Measurements from ENCODE around the gene RYR1.

The RYR1 gene

DNA sequence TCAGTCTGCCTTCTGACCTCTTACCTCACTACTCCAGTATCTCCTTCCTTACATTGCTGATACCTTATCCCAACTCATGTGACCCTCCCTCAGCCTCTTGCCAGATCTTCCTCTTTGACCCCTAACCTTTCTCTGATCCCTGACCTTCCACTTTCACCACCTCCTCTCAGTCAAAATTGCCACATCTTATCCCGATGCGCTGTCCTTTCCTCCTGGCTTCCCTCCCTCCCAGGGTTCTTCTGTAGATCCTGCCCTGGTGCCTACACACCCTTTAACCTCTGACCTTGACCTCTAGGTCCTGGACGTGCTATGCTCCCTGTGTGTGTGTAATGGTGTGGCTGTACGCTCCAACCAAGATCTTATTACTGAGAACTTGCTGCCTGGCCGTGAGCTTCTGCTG, 23.7 kb downstream of the RYR1 start:
- H3K27ac ChIP-seq (replicated peaks) = no peak overlapping the region
- no peaks in the 10 kb centered on the region for H3K27me3 ChIP-seq (ENCODE audit: insufficient read depth, poor library complexity, severe bottlenecking)
- no peak for TF ChIP-seq GABPA (IDR thresholded peaks at IDR 0.05; ENCODE audit: low read depth)
- TF ChIP-seq SPI1 (IDR thresholded peaks at IDR 0.05; ENCODE audit: borderline replicate concordance, low read depth) = no peak
- TF ChIP-seq, protein P1, sequence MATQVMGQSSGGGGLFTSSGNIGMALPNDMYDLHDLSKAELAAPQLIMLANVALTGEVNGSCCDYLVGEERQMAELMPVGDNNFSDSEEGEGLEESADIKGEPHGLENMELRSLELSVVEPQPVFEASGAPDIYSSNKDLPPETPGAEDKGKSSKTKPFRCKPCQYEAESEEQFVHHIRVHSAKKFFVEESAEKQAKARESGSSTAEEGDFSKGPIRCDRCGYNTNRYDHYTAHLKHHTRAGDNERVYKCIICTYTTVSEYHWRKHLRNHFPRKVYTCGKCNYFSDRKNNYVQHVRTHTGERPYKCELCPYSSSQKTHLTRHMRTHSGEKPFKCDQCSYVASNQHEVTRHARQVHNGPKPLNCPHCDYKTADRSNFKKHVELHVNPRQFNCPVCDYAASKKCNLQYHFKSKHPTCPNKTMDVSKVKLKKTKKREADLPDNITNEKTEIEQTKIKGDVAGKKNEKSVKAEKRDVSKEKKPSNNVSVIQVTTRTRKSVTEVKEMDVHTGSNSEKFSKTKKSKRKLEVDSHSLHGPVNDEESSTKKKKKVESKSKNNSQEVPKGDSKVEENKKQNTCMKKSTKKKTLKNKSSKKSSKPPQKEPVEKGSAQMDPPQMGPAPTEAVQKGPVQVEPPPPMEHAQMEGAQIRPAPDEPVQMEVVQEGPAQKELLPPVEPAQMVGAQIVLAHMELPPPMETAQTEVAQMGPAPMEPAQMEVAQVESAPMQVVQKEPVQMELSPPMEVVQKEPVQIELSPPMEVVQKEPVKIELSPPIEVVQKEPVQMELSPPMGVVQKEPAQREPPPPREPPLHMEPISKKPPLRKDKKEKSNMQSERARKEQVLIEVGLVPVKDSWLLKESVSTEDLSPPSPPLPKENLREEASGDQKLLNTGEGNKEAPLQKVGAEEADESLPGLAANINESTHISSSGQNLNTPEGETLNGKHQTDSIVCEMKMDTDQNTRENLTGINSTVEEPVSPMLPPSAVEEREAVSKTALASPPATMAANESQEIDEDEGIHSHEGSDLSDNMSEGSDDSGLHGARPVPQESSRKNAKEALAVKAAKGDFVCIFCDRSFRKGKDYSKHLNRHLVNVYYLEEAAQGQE (IDR thresholded peaks at IDR 0.05; ENCODE audit: insufficient replicate concordance, low read depth) = no peak
- TF ChIP-seq, protein P2, sequence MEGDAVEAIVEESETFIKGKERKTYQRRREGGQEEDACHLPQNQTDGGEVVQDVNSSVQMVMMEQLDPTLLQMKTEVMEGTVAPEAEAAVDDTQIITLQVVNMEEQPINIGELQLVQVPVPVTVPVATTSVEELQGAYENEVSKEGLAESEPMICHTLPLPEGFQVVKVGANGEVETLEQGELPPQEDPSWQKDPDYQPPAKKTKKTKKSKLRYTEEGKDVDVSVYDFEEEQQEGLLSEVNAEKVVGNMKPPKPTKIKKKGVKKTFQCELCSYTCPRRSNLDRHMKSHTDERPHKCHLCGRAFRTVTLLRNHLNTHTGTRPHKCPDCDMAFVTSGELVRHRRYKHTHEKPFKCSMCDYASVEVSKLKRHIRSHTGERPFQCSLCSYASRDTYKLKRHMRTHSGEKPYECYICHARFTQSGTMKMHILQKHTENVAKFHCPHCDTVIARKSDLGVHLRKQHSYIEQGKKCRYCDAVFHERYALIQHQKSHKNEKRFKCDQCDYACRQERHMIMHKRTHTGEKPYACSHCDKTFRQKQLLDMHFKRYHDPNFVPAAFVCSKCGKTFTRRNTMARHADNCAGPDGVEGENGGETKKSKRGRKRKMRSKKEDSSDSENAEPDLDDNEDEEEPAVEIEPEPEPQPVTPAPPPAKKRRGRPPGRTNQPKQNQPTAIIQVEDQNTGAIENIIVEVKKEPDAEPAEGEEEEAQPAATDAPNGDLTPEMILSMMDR (IDR thresholded peaks at IDR 0.05; ENCODE audit: insufficient read depth, low read length) = no peak
- no peak for TF ChIP-seq POLR2AphosphoS5 (IDR thresholded peaks at IDR 0.05; ENCODE audit: low read depth)
- no peak overlapping the region for H3K4me3 ChIP-seq (replicated peaks; ENCODE audit: insufficient read depth, low read length)
- no peak for DNase-seq (ENCODE audit: low read depth in 1 of 2, low spot score in 1 of 2)

DNA sequence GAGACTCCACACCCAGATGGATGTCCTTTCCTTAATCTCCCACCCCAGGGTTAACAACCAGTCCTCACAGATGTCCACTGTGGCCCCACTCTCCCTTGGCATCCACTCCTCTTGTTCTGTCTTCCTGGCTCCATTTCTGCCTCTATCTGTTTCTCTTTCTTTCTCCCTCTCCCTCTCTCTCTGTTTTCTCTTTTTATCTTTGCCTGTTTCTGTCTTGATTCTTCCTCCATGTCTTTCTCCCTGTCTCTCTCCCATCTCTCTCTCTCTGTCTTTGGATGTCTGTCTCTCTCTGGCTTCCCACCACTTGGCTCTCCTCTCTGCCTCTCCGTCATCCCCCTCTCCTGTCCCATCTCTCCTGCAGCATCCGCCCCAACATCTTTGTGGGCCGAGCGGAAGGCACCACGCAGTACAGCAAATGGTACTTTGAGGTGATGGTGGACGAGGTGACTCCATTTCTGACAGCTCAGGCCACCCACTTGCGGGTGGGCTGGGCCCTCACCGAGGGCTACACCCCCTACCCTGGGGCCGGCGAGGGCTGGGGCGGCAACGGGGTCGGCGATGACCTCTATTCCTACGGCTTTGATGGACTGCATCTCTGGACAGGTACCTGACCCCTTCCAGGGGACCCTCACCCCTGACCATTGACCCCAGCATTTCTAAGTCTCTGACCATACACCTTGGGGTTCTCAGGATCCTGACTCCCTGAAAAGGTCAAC, 24.4 kb downstream of the RYR1 start:
- DNase-seq (ENCODE audit: low read depth in 1 of 2, low spot score in 1 of 2) = no peak
- H3K27ac ChIP-seq (replicated peaks) = no peak overlapping the region
- no peak overlapping the region for H3K4me3 ChIP-seq (replicated peaks; ENCODE audit: insufficient read depth, low read length)
- no peaks in the 10 kb centered on the region for H3K27me3 ChIP-seq (ENCODE audit: insufficient read depth, poor library complexity, severe bottlenecking)
- TF ChIP-seq POLR2AphosphoS5 (IDR thresholded peaks at IDR 0.05; ENCODE audit: low read depth) = no peak
- TF ChIP-seq, protein P1 (IDR thresholded peaks at IDR 0.05; ENCODE audit: insufficient replicate concordance, low read depth) = no peak
- TF ChIP-seq SPI1 (IDR thresholded peaks at IDR 0.05; ENCODE audit: borderline replicate concordance, low read depth) = no peak
- no peak for TF ChIP-seq GABPA (IDR thresholded peaks at IDR 0.05; ENCODE audit: low read depth)
- TF ChIP-seq, protein P2 (IDR thresholded peaks at IDR 0.05; ENCODE audit: insufficient read depth, low read length) = no peak

DNA sequence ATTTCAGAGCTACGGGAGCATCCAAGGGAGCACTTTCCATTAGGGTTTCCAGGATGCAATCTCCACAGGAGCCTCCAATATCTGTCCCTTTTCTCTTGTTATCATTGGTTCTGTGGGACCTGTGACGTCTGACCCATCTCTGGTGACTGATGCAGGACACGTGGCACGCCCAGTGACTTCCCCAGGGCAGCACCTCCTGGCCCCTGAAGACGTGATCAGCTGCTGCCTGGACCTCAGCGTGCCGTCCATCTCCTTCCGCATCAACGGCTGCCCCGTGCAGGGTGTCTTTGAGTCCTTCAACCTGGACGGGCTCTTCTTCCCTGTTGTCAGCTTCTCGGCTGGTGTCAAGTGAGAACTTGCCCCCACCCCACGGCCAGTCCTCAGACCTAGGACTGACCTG, 25.5 kb downstream of the RYR1 start:
- no peak for DNase-seq (ENCODE audit: low read depth in 1 of 2, low spot score in 1 of 2)
- no peak for TF ChIP-seq POLR2AphosphoS5 (IDR thresholded peaks at IDR 0.05; ENCODE audit: low read depth)
- no peak for TF ChIP-seq GABPA (IDR thresholded peaks at IDR 0.05; ENCODE audit: low read depth)
- TF ChIP-seq, protein P1 (IDR thresholded peaks at IDR 0.05; ENCODE audit: insufficient replicate concordance, low read depth) = no peak
- no peak for TF ChIP-seq SPI1 (IDR thresholded peaks at IDR 0.05; ENCODE audit: borderline replicate concordance, low read depth)
- TF ChIP-seq, protein P2 (IDR thresholded peaks at IDR 0.05; ENCODE audit: insufficient read depth, low read length) = no peak
- no peaks in the 10 kb centered on the region for H3K27me3 ChIP-seq (ENCODE audit: insufficient read depth, poor library complexity, severe bottlenecking)
- no peak overlapping the region for H3K4me3 ChIP-seq (replicated peaks; ENCODE audit: insufficient read depth, low read length)
- H3K27ac ChIP-seq (replicated peaks) = no peak overlapping the region

All from HL-60 (cell line).